GM04504 (cell line): Measurements from ENCODE around the gene RASA3.
"Not testable (repeated sequence)": the region's sequence is repeated elsewhere in the genome, so short reads cannot be mapped to it uniquely, and the experiment has no call there.

ENCODE experiments used
- DNase-seq: peaks from one replicate; pipeline ENCODE4 v3.0.0-alpha.2; 2012; ENCODE audit warnings: low read depth

The RASA3 gene

GRCh38 chr13:114155926-114156883 lies 23.8 kb upstream of the RASA3 start:
- DNase-seq: no peak

- no peak for DNase-seq
These were observed 22.9 kb upstream of the RASA3 start for GRCh38 chr13:114155320-114155719.

GRCh38 chr13:114154476-114154875 lies 22.1 kb upstream of the RASA3 start:
- DNase-seq: no peak

- DNase-seq: no peak
These were observed 21.2 kb upstream of the RASA3 start for GRCh38 chr13:114153485-114154080.

GRCh38 chr13:114152831-114153371 lies 20.5 kb upstream of the RASA3 start:
- no peak for DNase-seq

- DNase-seq: no peak
These were observed 19.8 kb upstream of the RASA3 start for GRCh38 chr13:114152285-114152645.

- DNase-seq: no peak
These were observed 19.3 kb upstream of the RASA3 start for GRCh38 chr13:114151565-114152284.

GRCh38 chr13:114151031-114151430 lies 18.6 kb upstream of the RASA3 start:
- no peak for DNase-seq

- DNase-seq: no peak
These were observed 17.6 kb upstream of the RASA3 start for GRCh38 chr13:114149774-114150740.

- DNase-seq: not testable (repeated sequence)
These were observed 16.5 kb upstream of the RASA3 start for GRCh38 chr13:114148886-114149285.

- no peak for DNase-seq
These were observed 16.1 kb upstream of the RASA3 start for GRCh38 chr13:114148521-114148855.

- no peak for DNase-seq
These were observed 15.5 kb upstream of the RASA3 start for GRCh38 chr13:114147803-114148520.

- no peak for DNase-seq
These were observed 14.2 kb upstream of the RASA3 start for GRCh38 chr13:114146629-114147028.

GRCh38 chr13:114146173-114146572 lies 13.8 kb upstream of the RASA3 start:
- no peak for DNase-seq

GRCh38 chr13:114145722-114146121 lies 13.3 kb upstream of the RASA3 start:
- DNase-seq: no peak

GRCh38 chr13:114145256-114145655 lies 12.8 kb upstream of the RASA3 start:
- no peak for DNase-seq

- no peak for DNase-seq
These were observed 12.3 kb upstream of the RASA3 start for GRCh38 chr13:114144606-114145244.

- no peak for DNase-seq
These were observed 11.6 kb upstream of the RASA3 start for GRCh38 chr13:114143806-114144605.
